ENCODE results near the gene TNFRSF18.
"Not testable (repeated sequence)": the region's sequence is repeated elsewhere in the genome, so short reads cannot be mapped to it uniquely, and the experiment has no call there.

TNFRSF18 gene

GRCh38 chr1:1183833-1184775 lies 22.3 kb downstream of the TNFRSF18 start:
- DNase-seq, result no peak
- in situ Hi-C loops (cut with MboI; ENCODE audit: low pct_unique_long_range_greater_than_20kb, low sequenced_read_pairs), result no loop called here

GRCh38 chr1:1183221-1183747 lies 23.1 kb downstream of the TNFRSF18 start:
- in situ Hi-C loops (cut with MboI; ENCODE audit: low pct_unique_long_range_greater_than_20kb, low sequenced_read_pairs), result no loop called here
- no peak for DNase-seq

GRCh38 chr1:1182491-1183220 lies 23.7 kb downstream of the TNFRSF18 start:
- no peak for DNase-seq
- in situ Hi-C loops (cut with MboI; ENCODE audit: low pct_unique_long_range_greater_than_20kb, low sequenced_read_pairs), result no loop called here

GRCh38 chr1:1181938-1182410 lies 24.4 kb downstream of the TNFRSF18 start:
- in situ Hi-C loops (cut with MboI; ENCODE audit: low pct_unique_long_range_greater_than_20kb, low sequenced_read_pairs), result no loop called here
- DNase-seq, result no peak

GRCh38 chr1:1181129-1181937 lies 25.1 kb downstream of the TNFRSF18 start:
- in situ Hi-C loops (cut with MboI; ENCODE audit: low pct_unique_long_range_greater_than_20kb, low sequenced_read_pairs), result no loop called here
- DNase-seq, result no peak

- in situ Hi-C loops (cut with MboI; ENCODE audit: low pct_unique_long_range_greater_than_20kb, low sequenced_read_pairs), result no loop called here
Observed at GRCh38 chr1:1179983-1180861, 26.2 kb downstream of the TNFRSF18 start.

GRCh38 chr1:1179346-1179982 lies 26.9 kb downstream of the TNFRSF18 start:
- in situ Hi-C loops (cut with MboI; ENCODE audit: low pct_unique_long_range_greater_than_20kb, low sequenced_read_pairs), result no loop called here
- DNase-seq, result no peak

More at GRCh38 chr1:1179983-1180861, 26.2 kb downstream of the TNFRSF18 start:
- DNase-seq, result no peak

- in situ Hi-C loops (cut with MboI; ENCODE audit: low pct_unique_long_range_greater_than_20kb, low sequenced_read_pairs), result no loop called here
- DNase-seq, result no peak
Observed at GRCh38 chr1:1178794-1179331, 27.5 kb downstream of the TNFRSF18 start.

GRCh38 chr1:1177452-1178206 lies 28.8 kb downstream of the TNFRSF18 start:
- DNase-seq, result no peak
- in situ Hi-C loops (cut with MboI; ENCODE audit: low pct_unique_long_range_greater_than_20kb, low sequenced_read_pairs), result no loop called here

GRCh38 chr1:1176931-1177330 lies 29.5 kb downstream of the TNFRSF18 start:
- in situ Hi-C loops (cut with MboI; ENCODE audit: low pct_unique_long_range_greater_than_20kb, low sequenced_read_pairs), result no loop called here
- no peak for DNase-seq

- in situ Hi-C loops (cut with MboI; ENCODE audit: low pct_unique_long_range_greater_than_20kb, low sequenced_read_pairs); DNase-seq: not testable (repeated sequence)
Observed at GRCh38 chr1:1176063-1176761, 30.2 kb downstream of the TNFRSF18 start.

- DNase-seq, result no peak
Observed at GRCh38 chr1:1175221-1176062, 30.9 kb downstream of the TNFRSF18 start.

GRCh38 chr1:1173793-1174415 lies 32.5 kb downstream of the TNFRSF18 start, which contains the start of gene TTLL10:
Gene TTLL10 (plus strand): TSS chr1:1173880. CDS start chr1:1179216, 5,336 bp downstream.
- in situ Hi-C loops (cut with MboI; ENCODE audit: low pct_unique_long_range_greater_than_20kb, low sequenced_read_pairs), result no loop called here
- DNase-seq, result no peak

More at GRCh38 chr1:1175221-1176062, 30.9 kb downstream of the TNFRSF18 start:
- in situ Hi-C loops (cut with MboI; ENCODE audit: low pct_unique_long_range_greater_than_20kb, low sequenced_read_pairs), result no loop called here

GRCh38 chr1:1173061-1173792 lies 33.2 kb downstream of the TNFRSF18 start:
- no peak for DNase-seq
- in situ Hi-C loops (cut with MboI; ENCODE audit: low pct_unique_long_range_greater_than_20kb, low sequenced_read_pairs), result no loop called here
